Measurements from ENCODE around the gene GLS2.

DNA sequence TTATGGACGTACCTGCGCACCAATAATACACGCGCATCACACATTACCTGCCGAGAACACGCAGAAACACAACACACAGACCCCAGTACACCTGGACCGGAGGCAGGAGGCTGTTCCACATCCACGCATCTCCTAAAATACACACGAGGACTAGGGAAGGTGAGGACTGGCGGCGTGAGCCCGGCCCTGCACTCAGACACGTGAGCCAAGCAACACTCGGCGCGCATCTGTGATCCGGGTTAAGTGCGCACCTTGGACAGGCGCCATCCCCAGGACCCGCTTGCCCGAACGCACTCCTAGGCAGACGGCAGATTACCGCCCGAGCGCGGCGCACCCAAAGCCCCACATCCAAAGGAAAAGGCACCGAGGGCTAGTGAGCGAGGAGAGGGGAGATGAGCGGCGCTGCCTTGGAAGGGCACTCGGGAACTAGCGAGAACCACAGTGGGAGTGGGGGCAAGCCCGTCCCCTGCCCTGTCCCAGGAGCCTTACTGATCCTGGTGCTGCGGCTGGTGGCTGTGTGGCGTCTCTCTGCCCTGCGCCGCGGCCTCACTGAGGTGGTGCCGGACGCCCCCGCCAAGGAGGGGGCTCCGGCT is 417 bp downstream of the GLS2 start:
- TF ChIP-seq, protein P1, sequence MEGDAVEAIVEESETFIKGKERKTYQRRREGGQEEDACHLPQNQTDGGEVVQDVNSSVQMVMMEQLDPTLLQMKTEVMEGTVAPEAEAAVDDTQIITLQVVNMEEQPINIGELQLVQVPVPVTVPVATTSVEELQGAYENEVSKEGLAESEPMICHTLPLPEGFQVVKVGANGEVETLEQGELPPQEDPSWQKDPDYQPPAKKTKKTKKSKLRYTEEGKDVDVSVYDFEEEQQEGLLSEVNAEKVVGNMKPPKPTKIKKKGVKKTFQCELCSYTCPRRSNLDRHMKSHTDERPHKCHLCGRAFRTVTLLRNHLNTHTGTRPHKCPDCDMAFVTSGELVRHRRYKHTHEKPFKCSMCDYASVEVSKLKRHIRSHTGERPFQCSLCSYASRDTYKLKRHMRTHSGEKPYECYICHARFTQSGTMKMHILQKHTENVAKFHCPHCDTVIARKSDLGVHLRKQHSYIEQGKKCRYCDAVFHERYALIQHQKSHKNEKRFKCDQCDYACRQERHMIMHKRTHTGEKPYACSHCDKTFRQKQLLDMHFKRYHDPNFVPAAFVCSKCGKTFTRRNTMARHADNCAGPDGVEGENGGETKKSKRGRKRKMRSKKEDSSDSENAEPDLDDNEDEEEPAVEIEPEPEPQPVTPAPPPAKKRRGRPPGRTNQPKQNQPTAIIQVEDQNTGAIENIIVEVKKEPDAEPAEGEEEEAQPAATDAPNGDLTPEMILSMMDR (IDR thresholded peaks at IDR 0.05) = no peak
- no peak for TF ChIP-seq POLR2A (IDR thresholded peaks at IDR 0.05)
- no peak for TF ChIP-seq POLR2AphosphoS5 (IDR thresholded peaks at IDR 0.05)
